Parietal lobe (tissue), 1 donor: ENCODE results near the gene PCDHGA8. TPM values are rescaled to one million over a fixed set of nuclear protein-coding genes. Genes with fewer than 3 reads are reported as not detected.

Experiments used
- total RNA-seq: library from RNA; depleted of rRNA; stranded (reverse); fragments of >200 nt; gene quantifications from one replicate; pipeline ENCODE4 v1.2.3, GENCODE V29; 2014

The PCDHGA8 gene
- total RNA-seq, 1 donor from 2014 or later = 30.0 TPM

DNA sequence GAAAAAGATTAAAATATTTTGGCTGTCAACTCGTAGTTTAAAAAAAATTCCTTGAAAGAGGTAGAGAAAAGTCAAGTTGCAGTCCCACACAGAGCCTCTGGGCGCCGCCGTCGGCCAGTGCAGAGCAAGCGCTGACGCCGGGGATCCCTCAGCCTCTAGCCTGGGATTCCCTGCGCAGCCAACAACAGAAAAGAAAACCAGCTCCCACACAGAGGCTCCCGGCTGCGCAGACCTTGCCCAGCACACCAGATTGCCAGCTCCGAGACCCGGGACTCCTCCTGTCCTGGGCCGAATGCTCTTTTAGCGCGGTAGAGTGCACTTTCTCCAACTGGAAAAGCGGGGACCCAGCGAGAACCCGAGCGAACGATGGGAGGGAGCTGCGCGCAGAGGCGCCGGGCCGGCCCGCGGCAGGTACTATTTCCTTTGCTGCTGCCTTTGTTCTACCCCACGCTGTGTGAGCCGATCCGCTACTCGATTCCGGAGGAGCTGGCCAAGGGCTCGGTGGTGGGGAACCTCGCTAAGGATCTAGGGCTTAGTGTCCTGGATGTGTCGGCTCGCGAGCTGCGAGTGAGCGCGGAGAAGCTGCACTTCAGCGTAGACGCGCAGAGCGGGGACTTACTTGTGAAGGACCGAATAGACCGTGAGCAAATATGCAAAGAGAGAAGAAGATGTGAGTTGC, 25.2 kb downstream of the PCDHGA8 start, which contains the start of gene PCDHGB7:
TSS of gene PCDHGB7 (plus strand) at position 184 of the 679 bp plus-strand sequence. CDS start at position 367, 183 bp downstream.

DNA sequence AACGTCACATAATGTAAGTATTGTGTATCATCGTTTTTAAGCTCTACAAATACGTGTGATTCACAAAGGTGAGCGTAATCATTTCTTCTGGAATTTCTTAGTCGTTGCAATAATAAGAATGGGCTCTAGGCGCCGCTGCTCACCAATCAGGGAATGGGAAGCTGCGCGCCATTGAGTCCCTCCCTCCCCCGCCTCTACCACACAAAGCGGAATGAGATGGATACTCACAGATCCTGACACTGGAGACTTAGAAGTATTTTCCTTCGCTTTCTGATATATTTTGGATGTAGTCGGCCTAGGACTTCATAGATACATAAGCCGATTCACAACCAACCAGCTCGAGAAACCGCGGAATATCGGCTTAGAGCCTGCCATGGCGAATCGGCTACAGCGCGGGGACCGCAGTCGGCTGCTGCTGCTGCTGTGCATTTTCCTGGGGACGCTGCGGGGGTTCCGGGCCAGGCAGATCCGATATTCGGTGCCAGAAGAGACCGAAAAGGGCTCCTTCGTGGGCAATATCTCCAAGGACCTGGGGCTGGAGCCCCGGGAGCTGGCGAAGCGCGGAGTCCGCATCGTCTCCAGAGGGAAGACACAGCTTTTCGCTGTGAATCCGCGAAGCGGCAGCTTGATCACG, 28.5 kb downstream of the PCDHGA8 start, which contains the start of gene PCDHGA11:
TSS of gene PCDHGA11 (plus strand) at position 197 of the 634 bp plus-strand sequence. CDS start at position 374, 177 bp downstream.

DNA sequence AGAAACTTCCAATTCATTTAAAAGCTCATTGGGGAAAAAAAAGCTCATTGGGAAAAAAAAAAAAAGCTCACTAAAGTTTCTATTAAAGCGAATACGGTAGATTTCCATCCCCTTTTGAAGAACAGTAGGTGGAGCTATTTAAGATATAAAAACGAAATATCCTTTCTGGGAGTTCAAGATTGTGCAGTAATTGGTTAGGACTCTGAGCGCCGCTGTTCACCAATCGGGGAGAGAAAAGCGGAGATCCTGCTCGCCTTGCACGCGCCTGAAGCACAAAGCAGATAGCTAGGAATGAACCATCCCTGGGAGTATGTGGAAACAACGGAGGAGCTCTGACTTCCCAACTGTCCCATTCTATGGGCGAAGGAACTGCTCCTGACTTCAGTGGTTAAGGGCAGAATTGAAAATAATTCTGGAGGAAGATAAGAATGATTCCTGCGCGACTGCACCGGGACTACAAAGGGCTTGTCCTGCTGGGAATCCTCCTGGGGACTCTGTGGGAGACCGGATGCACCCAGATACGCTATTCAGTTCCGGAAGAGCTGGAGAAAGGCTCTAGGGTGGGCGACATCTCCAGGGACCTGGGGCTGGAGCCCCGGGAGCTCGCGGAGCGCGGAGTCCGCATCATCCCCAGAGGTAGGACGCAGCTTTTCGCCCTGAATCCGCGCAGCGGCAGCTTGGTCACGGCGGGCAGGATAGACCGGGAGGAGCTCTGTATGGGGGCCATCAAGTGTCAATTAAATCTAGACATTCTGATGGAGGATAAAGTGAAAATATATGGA, 38.1 kb downstream of the PCDHGA8 start, which contains the start of gene PCDHGA12:
TSS of gene PCDHGA12 (plus strand) at position 176 of the 782 bp plus-strand sequence. CDS start at position 429, 253 bp downstream.

Other genes starting within 250 kb of the PCDHGA8 start
- gene PCDHB6, start 242.6 kb upstream of the PCDHGA8 start, total RNA-seq = 5.6 TPM
- 17.8 TPM for gene PCDHB7, start 220.0 kb upstream of the PCDHGA8 start, total RNA-seq
- 15.0 TPM for gene PCDHB8, start 214.8 kb upstream of the PCDHGA8 start, total RNA-seq
- gene PCDHB16, start 210.2 kb upstream of the PCDHGA8 start, total RNA-seq = 10.6 TPM
- gene PCDHB9, start 205.5 kb upstream of the PCDHGA8 start, total RNA-seq = 11.9 TPM
- 26.3 TPM for gene PCDHB10, start 200.3 kb upstream of the PCDHGA8 start, total RNA-seq
- 24.1 TPM for gene PCDHB11, start 193.0 kb upstream of the PCDHGA8 start, total RNA-seq
- gene PCDHB12, start 183.9 kb upstream of the PCDHGA8 start, total RNA-seq = 36.9 TPM
- gene PCDHB13, start 178.7 kb upstream of the PCDHGA8 start, total RNA-seq = 29.7 TPM
- 28.2 TPM for gene PCDHB14, start 169.3 kb upstream of the PCDHGA8 start, total RNA-seq
- 32.9 TPM for gene PCDHB15, start 147.2 kb upstream of the PCDHGA8 start, total RNA-seq
- 0.63 TPM for gene SLC25A2, start 88.6 kb upstream of the PCDHGA8 start, total RNA-seq
- 77.3 TPM for gene TAF7, start 71.8 kb upstream of the PCDHGA8 start, total RNA-seq
- gene PCDHGA1, start 62.1 kb upstream of the PCDHGA8 start, total RNA-seq = 9.1 TPM
- gene PCDHGA2, start 53.9 kb upstream of the PCDHGA8 start, total RNA-seq = 11.9 TPM
- gene PCDHGA3, start 48.8 kb upstream of the PCDHGA8 start, total RNA-seq = 11.0 TPM
- gene PCDHGB1, start 42.5 kb upstream of the PCDHGA8 start, total RNA-seq = 20.3 TPM
- gene PCDHGA4, start 37.6 kb upstream of the PCDHGA8 start, total RNA-seq = 21.6 TPM
- 21.9 TPM for gene PCDHGB2, start 32.6 kb upstream of the PCDHGA8 start, total RNA-seq
- 17.8 TPM for gene PCDHGA5, start 28.5 kb upstream of the PCDHGA8 start, total RNA-seq
- 31.0 TPM for gene PCDHGB3, start 22.4 kb upstream of the PCDHGA8 start, total RNA-seq
- gene PCDHGA6, start 18.7 kb upstream of the PCDHGA8 start, total RNA-seq = 29.1 TPM
- gene PCDHGA7, start 9.9 kb upstream of the PCDHGA8 start, total RNA-seq = 23.8 TPM
- gene PCDHGB4, start 4.9 kb upstream of the PCDHGA8 start, total RNA-seq = 35.4 TPM
- 41.6 TPM for gene PCDHGB5, start 5.3 kb downstream of the PCDHGA8 start, total RNA-seq
- 38.2 TPM for gene PCDHGA9, start 10.1 kb downstream of the PCDHGA8 start, total RNA-seq
- gene PCDHGB6, start 15.4 kb downstream of the PCDHGA8 start, total RNA-seq = 35.4 TPM
- 36.3 TPM for gene PCDHGA10, start 20.4 kb downstream of the PCDHGA8 start, total RNA-seq
- gene PCDHGB7, start 25.0 kb downstream of the PCDHGA8 start, total RNA-seq = 43.5 TPM
- gene PCDHGA11, start 28.4 kb downstream of the PCDHGA8 start, total RNA-seq = 40.4 TPM
- 26.9 TPM for gene PCDHGA12, start 37.9 kb downstream of the PCDHGA8 start, total RNA-seq
- gene PCDHGC3, start 83.3 kb downstream of the PCDHGA8 start, total RNA-seq = 62.3 TPM
- gene PCDHGC4, start 92.4 kb downstream of the PCDHGA8 start, total RNA-seq = 91.7 TPM
- 20.0 TPM for gene PCDHGC5, start 96.4 kb downstream of the PCDHGA8 start, total RNA-seq
- 39.8 TPM for gene DIAPH1, start 226.4 kb downstream of the PCDHGA8 start, total RNA-seq
- 81.7 TPM for gene HDAC3, start 244.2 kb downstream of the PCDHGA8 start, total RNA-seq
- gene RELL2, start 244.4 kb downstream of the PCDHGA8 start, total RNA-seq = 9.1 TPM